Gastroesophageal sphincter (tissue), 4 donors: ENCODE data around the gene FGFR1OP2. TPM values are rescaled to one million over a fixed set of nuclear protein-coding genes. Genes with fewer than 3 reads are reported as not detected.

Source experiments
- ATAC-seq: fragments of 150-250 bp; one replicate; pipeline ENCODE4 v1.9.1; 2016; ENCODE audit warnings: mild to moderate bottlenecking, moderate library complexity
- H3K27ac ChIP-seq, 4 donors: fragments of 200-600 bp; sonication (generic) in 3 of 4; 1 replicate in 3 of 4; 2 replicates in 1 of 4; pipeline ENCODE4 v1.5.1; 2016 to 2019
- H3K27me3 ChIP-seq: fragments of 200-600 bp; sonication (generic); one replicate; pipeline ENCODE4 v1.5.1; 2019
- H3K36me3 ChIP-seq, 2 donors: fragments of 200-600 bp; sonication (generic); one replicate each; pipeline ENCODE4 v1.5.1; 2019; ENCODE audit warnings: control low read depth in 1 of 2
- H3K4me1 ChIP-seq, 3 donors: fragments of 200-600 bp; sonication (generic); 1 replicate in 2 of 3; 2 replicates in 1 of 3; pipeline ENCODE4 v1.5.1; 2016 to 2019; ENCODE audit warnings: control low read depth in 2 of 3
- H3K4me3 ChIP-seq, 2 donors: fragments of 200-600 bp; sonication (generic); one replicate each; pipeline ENCODE4 v1.5.1; 2019; ENCODE audit warnings: mild to moderate bottlenecking in 1 of 2, moderate library complexity in 1 of 2
- H3K9me3 ChIP-seq, 3 donors: fragments of 200-600 bp; sonication (generic); one replicate each; pipeline ENCODE4 v1.5.1; 2017 to 2019; ENCODE audit warnings: control low read depth in 2 of 3
- EP300 ChIP-seq: sonication (generic); formaldehyde crosslinking; IDR thresholded peaks from one replicate; pipeline ENCODE4 v1.6.1; 2017; ENCODE audit warnings: antibody characterized with exemption, mild to moderate bottlenecking
- POLR2A ChIP-seq, 2 donors: fragments of 450-650 bp; IDR thresholded peaks; one replicate each; pipeline ENCODE4 v1.6.1; 2017; ENCODE audit warnings: antibody characterized with exemption in 2 of 2, mild to moderate bottlenecking in 2 of 2, moderate library complexity in 1 of 2
- POLR2AphosphoS5 ChIP-seq: sonication (generic); formaldehyde crosslinking; IDR thresholded peaks from one replicate; pipeline ENCODE4 v1.6.1; 2017; ENCODE audit warnings: antibody characterized with exemption
- WGBS, 2 donors: methylation state at CpG; one replicate each; pipeline ENCODE4 v1.1.5; 2018; ENCODE audit warnings: low coverage in 1 of 2; 5-methylcytosine and 5-hydroxymethylcytosine counted together
- total RNA-seq, 4 donors: library from RNA; depleted of rRNA; stranded (reverse); fragments of >200 nt; gene quantifications; one replicate each; pipeline ENCODE4 v1.1.0, GENCODE V29; 2016
- TF ChIP-seq, protein P1 (sequence below), 4 experiments: fragments of 200-600 bp in 2 of 4; fragments of 450-650 bp in 2 of 4; sonication (generic) in 1 of 4; IDR thresholded peaks; one replicate each; pipeline ENCODE4 v1.5.1; 2017 to 2019; ENCODE audit warnings: antibody characterized with exemption in 4 of 4, mild to moderate bottlenecking in 2 of 4, moderate library complexity in 2 of 4

FGFR1OP2 gene
- total RNA-seq, 4 donors from 2014 or later = 57.7 to 127 (median 75.1) TPM

GRCh38 chr12:26978801-26979200 lies 40.5 kb downstream of the FGFR1OP2 start:
- Histone ChIP-seq H3K4me1 (no peaks in the 10 kb centered on the region), H3K27ac (no peak overlapping the region), H3K9me3 (no peaks in the 10 kb centered on the region), H3K4me3 (no peak overlapping the region), H3K27me3 (no peaks in the 10 kb centered on the region), H3K36me3 (peaks cover 0 to 82% of the 10 kb centered on the region in 2 donors)
- no peak for TF ChIP-seq POLR2AphosphoS5
- TF ChIP-seq, protein P1, sequence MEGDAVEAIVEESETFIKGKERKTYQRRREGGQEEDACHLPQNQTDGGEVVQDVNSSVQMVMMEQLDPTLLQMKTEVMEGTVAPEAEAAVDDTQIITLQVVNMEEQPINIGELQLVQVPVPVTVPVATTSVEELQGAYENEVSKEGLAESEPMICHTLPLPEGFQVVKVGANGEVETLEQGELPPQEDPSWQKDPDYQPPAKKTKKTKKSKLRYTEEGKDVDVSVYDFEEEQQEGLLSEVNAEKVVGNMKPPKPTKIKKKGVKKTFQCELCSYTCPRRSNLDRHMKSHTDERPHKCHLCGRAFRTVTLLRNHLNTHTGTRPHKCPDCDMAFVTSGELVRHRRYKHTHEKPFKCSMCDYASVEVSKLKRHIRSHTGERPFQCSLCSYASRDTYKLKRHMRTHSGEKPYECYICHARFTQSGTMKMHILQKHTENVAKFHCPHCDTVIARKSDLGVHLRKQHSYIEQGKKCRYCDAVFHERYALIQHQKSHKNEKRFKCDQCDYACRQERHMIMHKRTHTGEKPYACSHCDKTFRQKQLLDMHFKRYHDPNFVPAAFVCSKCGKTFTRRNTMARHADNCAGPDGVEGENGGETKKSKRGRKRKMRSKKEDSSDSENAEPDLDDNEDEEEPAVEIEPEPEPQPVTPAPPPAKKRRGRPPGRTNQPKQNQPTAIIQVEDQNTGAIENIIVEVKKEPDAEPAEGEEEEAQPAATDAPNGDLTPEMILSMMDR (IDR thresholded peaks at IDR 0.05) = no peak
- no peak for TF ChIP-seq EP300
- TF ChIP-seq POLR2A (IDR thresholded peaks at IDR 0.05) = no peak
- 75 to 88% methylated on average over 1 of the region's 1 CpG for WGBS, 2 donors
- ATAC-seq = no peak

DNA sequence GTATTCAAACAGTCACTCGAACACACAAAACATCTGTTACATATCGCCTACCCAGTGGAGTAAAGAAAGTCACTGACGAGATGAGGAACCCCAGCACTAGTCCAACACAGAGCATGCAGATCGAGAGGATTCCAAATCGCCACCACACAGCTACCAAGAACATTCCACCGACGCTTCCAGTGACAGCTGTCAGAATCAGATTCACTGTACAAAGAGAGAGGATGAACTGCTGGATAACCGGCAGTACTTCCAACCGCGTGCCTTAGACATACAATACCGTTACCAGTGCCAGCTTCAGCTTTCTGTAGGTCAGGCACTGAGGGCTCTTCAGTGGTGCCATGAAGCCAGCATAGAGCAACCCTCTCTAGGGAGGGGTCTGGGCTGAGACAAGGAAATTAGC lies 41.5 kb downstream of the FGFR1OP2 start:
- Histone ChIP-seq H3K9me3 (no peaks in the 10 kb centered on the region), H3K36me3 (peaks cover 0 to 76% of the 10 kb centered on the region in 2 donors)
- no peak for ATAC-seq

GRCh38 chr12:26982866-26983265 lies 44.6 kb downstream of the FGFR1OP2 start:
- Histone ChIP-seq H3K27me3 (no peaks in the 10 kb centered on the region), H3K9me3 (no peaks in the 10 kb centered on the region), H3K27ac (no peak overlapping the region), H3K4me3 (no peak overlapping the region), H3K4me1 (peaks cover 0 to 13% (median 0%) of the 10 kb centered on the region in 3 donors), H3K36me3 (peaks cover 0 to 53% of the 10 kb centered on the region in 2 donors)
- TF ChIP-seq, protein P1 (IDR thresholded peaks at IDR 0.05) = no peak
- TF ChIP-seq POLR2A (IDR thresholded peaks at IDR 0.05) (no peak), POLR2AphosphoS5 (no peak), EP300 (no peak)
- WGBS, 2 donors = 92 to 100% methylated on average over 2 of the region's 2 CpGs
- ATAC-seq = no peak

More for the DNA sequence above, 41.5 kb downstream of the FGFR1OP2 start:
- Histone ChIP-seq H3K4me1 (no peaks in the 10 kb centered on the region), H3K4me3 (no peak overlapping the region), H3K27me3 (no peaks in the 10 kb centered on the region), H3K27ac (no peak overlapping the region)
- TF ChIP-seq POLR2A (IDR thresholded peaks at IDR 0.05) = no peak
- TF ChIP-seq POLR2AphosphoS5 = no peak
- TF ChIP-seq, protein P1 (IDR thresholded peaks at IDR 0.05) = no peak
- no peak for TF ChIP-seq EP300
- WGBS, 2 donors = 80% methylated on average over 3 of the region's 11 CpGs; no CpG with 5 or more reads in 1 of the 2 donors

GRCh38 chr12:26987634-26988424 lies 49.6 kb downstream of the FGFR1OP2 start:
- Histone ChIP-seq H3K4me1 (peaks cover 0 to 13% (median 0%) of the 10 kb centered on the region in 3 donors), H3K4me3 (no peak overlapping the region), H3K36me3 (peaks cover 0 to 52% of the 10 kb centered on the region in 2 donors), H3K27ac (peak overlapping the region in 1 of 4 donors; percentile 3), H3K9me3 (no peaks in the 10 kb centered on the region), H3K27me3 (no peaks in the 10 kb centered on the region)
- ATAC-seq = no peak
- no peak for TF ChIP-seq POLR2A (IDR thresholded peaks at IDR 0.05)
- no peak for TF ChIP-seq POLR2AphosphoS5
- TF ChIP-seq EP300 = no peak
- TF ChIP-seq, protein P1 (IDR thresholded peaks at IDR 0.05) = no peak
- WGBS, 2 donors = 86 to 94% methylated on average over 8 to 10 of the region's 10 CpGs

GRCh38 chr12:26988703-26989102 lies 50.4 kb downstream of the FGFR1OP2 start:
- H3K36me3 ChIP-seq = peaks cover 0 to 57% of the 10 kb centered on the region in 2 donors
- WGBS, 2 donors = 80 to 86% methylated on average over 2 to 4 of the region's 4 CpGs
- H3K4me3 ChIP-seq = no peak overlapping the region
- ATAC-seq = no peak
- H3K27ac ChIP-seq = no peak overlapping the region
- H3K9me3 ChIP-seq = no peaks in the 10 kb centered on the region
- TF ChIP-seq EP300 = no peak
- TF ChIP-seq, protein P1 (IDR thresholded peaks at IDR 0.05) = no peak
- no peak for TF ChIP-seq POLR2AphosphoS5
- TF ChIP-seq POLR2A (IDR thresholded peaks at IDR 0.05) = no peak
- H3K4me1 ChIP-seq = peaks cover 0 to 13% (median 0%) of the 10 kb centered on the region in 3 donors
- no peaks in the 10 kb centered on the region for H3K27me3 ChIP-seq
